ENCODE results near the gene RLF. TPM values are rescaled to one million over a fixed set of nuclear protein-coding genes. Genes with fewer than 3 reads are reported as not detected.

RLF gene
- total RNA-seq, 4 donors from 2014 or later = 7.9 to 21.0 (median 12.4) TPM

DNA sequence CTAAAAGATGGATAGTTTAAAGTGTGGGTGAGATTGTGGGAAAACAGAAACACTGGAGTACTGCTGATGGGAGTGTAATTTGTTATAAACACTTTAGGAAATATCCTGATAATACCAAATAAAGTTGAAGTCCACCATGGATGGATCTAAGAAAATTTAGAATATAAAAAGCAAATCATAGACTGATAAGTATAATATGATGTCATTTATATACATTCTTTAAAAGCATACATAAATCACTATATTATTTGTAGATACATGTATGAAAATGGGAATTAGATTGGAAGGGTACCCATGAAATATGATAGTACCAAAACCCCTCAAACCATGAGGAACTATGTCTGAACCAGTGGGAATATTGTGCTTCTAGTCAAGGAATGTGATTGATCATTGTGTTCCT lies 104.7 kb downstream of the RLF start:
- Histone ChIP-seq H3K27ac (peak overlapping the region in 1 of 4 donors; percentile 23), H3K27me3 (no peaks in the 10 kb centered on the region), H3K9me3 (no peaks in the 10 kb centered on the region), H3K4me1 (peaks cover 0 to 55% (median 7%) of the 10 kb centered on the region in 3 donors), H3K4me3 (no peak overlapping the region), H3K36me3 (peaks cover 0 to 84% (median 21%) of the 10 kb centered on the region in 3 donors)
- TF ChIP-seq POLR2A (IDR thresholded peaks at IDR 0.05) = no peak
- TF ChIP-seq, protein P1, sequence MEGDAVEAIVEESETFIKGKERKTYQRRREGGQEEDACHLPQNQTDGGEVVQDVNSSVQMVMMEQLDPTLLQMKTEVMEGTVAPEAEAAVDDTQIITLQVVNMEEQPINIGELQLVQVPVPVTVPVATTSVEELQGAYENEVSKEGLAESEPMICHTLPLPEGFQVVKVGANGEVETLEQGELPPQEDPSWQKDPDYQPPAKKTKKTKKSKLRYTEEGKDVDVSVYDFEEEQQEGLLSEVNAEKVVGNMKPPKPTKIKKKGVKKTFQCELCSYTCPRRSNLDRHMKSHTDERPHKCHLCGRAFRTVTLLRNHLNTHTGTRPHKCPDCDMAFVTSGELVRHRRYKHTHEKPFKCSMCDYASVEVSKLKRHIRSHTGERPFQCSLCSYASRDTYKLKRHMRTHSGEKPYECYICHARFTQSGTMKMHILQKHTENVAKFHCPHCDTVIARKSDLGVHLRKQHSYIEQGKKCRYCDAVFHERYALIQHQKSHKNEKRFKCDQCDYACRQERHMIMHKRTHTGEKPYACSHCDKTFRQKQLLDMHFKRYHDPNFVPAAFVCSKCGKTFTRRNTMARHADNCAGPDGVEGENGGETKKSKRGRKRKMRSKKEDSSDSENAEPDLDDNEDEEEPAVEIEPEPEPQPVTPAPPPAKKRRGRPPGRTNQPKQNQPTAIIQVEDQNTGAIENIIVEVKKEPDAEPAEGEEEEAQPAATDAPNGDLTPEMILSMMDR (IDR thresholded peaks at IDR 0.05) = no peak
- no peak for DNase-seq
- intact Hi-C loops (cut with DNase I) = no loop called here

DNA sequence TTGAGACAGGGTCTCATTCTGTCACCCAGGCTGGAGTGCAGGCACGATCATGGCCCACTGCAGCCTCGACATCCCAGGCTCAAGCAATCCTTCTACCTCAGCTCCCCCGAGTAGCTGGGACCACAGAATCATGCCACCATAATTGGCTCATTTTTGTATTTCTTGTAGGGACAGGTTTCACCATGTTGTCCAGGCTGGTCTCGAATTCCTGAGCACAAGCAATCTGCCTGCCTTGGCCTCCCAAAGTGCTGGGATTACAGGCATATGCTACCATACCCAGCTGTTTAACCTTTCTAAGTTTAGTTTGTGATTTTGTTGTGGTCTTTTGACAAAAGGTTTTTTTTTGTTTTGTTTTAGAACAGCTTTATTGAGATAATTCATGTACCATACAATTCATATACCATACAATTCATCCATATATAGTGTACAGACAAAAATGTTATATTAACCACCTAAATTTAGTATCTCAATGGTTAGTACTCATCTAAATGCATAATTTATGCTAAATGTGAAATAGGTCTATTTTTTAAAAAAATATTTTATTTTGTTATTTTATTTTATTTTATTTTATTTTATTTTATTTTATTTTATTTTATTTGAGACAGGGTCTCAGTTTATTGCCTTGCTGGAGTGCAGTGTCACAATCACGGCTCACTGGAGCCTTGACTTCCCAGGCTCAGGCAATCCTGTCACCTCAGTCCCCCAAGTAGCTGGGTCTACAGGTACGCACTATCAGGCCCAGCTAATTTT lies 105.8 kb downstream of the RLF start:
- Histone ChIP-seq H3K4me3 (no peak overlapping the region), H3K36me3 (peaks cover 0 to 84% (median 12%) of the 10 kb centered on the region in 3 donors), H3K4me1 (peaks cover 0 to 54% (median 7%) of the 10 kb centered on the region in 3 donors), H3K27me3 (no peaks in the 10 kb centered on the region), H3K27ac (peak overlapping the region in 3 of 4 donors; percentile 43 to 70 (median 54)), H3K9me3 (no peaks in the 10 kb centered on the region)
- no peak for TF ChIP-seq POLR2A (IDR thresholded peaks at IDR 0.05)
- TF ChIP-seq, protein P1 (IDR thresholded peaks at IDR 0.05) = no peak
- intact Hi-C loops (cut with DNase I) = no loop called here
- no peak for DNase-seq
- WGBS, 2 donors = 65 to 74% methylated on average over 6 of the region's 6 CpGs

DNA sequence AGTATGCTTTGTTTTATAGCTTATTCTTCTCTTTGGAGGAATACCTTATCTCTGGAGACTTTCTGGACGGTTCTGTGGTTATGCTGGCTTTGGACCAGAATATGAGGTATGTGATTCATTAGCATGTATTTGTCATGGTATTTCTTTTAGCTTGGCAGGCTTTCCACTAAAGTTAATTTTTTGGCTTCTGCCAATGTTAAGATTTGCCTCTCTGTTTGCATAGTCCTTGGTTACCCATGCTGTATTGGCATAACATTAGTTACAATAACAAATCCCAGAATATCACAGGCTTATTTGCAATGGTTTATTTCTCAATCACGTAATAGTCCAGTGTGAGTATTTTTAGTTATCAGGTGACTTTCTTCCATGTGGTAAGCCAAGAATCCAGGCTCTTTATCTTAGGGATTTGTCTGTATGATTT lies 106.6 kb downstream of the RLF start:
- Histone ChIP-seq H3K4me1 (peaks cover 0 to 46% (median 7%) of the 10 kb centered on the region in 3 donors), H3K4me3 (no peak overlapping the region), H3K9me3 (no peaks in the 10 kb centered on the region), H3K36me3 (peaks cover 0 to 84% (median 8%) of the 10 kb centered on the region in 3 donors), H3K27ac (peak overlapping the region in 3 of 4 donors; percentile 43 to 70 (median 54)), H3K27me3 (no peaks in the 10 kb centered on the region)
- no peak for TF ChIP-seq POLR2A (IDR thresholded peaks at IDR 0.05)
- TF ChIP-seq, protein P1 (IDR thresholded peaks at IDR 0.05) = no peak
- 23 to 37% methylated on average over 2 of the region's 2 CpGs for WGBS, 2 donors
- no peak for DNase-seq
- intact Hi-C loops (cut with DNase I) = no loop called here

DNA sequence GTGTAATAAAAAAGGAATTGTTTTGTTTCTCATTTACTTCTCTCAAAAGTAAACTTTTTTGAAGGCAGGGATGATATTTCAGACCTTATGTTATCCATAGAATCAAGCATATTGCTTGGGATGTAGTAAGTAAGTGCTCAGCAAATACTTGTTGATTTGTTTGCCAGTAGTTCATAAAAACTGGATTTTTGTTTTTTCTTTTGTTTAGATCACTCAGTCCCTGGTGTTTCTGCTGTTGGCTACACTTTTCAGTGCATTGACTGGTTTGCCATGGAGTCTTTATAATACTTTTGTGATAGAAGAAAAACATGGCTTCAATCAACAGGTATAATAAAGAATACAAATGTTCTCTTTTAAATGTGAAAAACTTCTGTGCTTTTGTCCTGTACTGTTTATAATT lies 107.0 kb downstream of the RLF start:
- intact Hi-C loops (cut with DNase I) = no loop called here
- H3K27ac ChIP-seq = peak overlapping the region in 3 of 4 donors; percentile 54 to 70 (median 54)
- no peak overlapping the region for H3K4me3 ChIP-seq
- H3K27me3 ChIP-seq = no peaks in the 10 kb centered on the region
- DNase-seq = no peak
- no peak for TF ChIP-seq POLR2A (IDR thresholded peaks at IDR 0.05)
- TF ChIP-seq, protein P1 (IDR thresholded peaks at IDR 0.05) = no peak
- H3K36me3 ChIP-seq = peaks cover 0 to 84% (median 8%) of the 10 kb centered on the region in 3 donors
- peaks cover 0 to 42% (median 7%) of the 10 kb centered on the region in 3 donors for H3K4me1 ChIP-seq
- no peaks in the 10 kb centered on the region for H3K9me3 ChIP-seq

DNA sequence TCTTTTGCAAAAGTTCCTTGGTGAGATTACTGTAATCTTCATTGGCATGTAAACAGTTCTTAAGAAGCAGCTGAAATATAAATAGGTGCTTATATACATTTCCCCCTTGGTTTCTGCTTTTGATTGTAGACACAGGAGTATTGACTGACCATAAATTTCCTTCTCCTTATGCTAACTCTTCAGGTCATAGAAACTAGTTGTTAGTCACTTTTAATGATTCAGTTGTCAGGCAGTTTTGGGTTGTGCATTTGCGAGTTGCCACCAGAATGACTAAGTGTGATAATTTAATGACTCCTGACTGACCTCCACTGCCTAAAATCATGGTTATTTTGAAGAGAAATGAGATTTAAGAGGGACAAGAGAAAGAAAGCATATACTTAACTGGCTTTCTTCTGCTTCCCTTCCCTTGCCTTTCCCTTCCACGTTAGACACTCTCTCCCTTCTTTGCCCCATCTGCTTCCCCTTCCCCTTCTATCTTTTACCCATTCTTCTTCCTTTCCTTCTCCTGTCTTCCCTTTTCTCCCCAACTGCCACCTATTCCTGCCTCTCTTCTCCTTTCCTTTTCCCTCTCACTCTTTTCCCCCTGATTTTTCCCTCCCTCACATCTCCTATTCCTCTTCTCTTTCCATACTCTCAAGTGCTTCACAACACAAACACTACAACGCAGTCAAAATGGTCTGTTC lies 109.1 kb downstream of the RLF start:
- Histone ChIP-seq H3K9me3 (no peaks in the 10 kb centered on the region), H3K36me3 (peaks cover 0 to 83% (median 8%) of the 10 kb centered on the region in 3 donors), H3K4me1 (peaks cover 0 to 28% (median 7%) of the 10 kb centered on the region in 3 donors), H3K4me3 (no peak overlapping the region), H3K27me3 (no peaks in the 10 kb centered on the region), H3K27ac (peak overlapping the region in 1 of 4 donors; percentile 42)
- no peak for DNase-seq
- 67 to 80% methylated on average over 3 of the region's 3 CpGs for WGBS, 2 donors
- intact Hi-C loops (cut with DNase I) = no loop called here
- no peak for TF ChIP-seq POLR2A (IDR thresholded peaks at IDR 0.05)
- TF ChIP-seq, protein P1 (IDR thresholded peaks at IDR 0.05) = no peak

Measured in esophagus squamous epithelium (tissue), 5 donors.